HEK293 (cell line): ENCODE measurements around the gene LCN12.

Source experiments
- CTCF ChIA-PET: fragments of 350-600 bp; formaldehyde crosslinking; extraction: SDS; loops from one replicate; lab custom pipeline; 2021; ENCODE audit warnings: antibody characterized with exemption; lab: Yijun Ruan, JAX
- POLR2A ChIA-PET: fragments of 300-600 bp; formaldehyde crosslinking; extraction: SDS; loops from one replicate; lab custom pipeline; 2020; ENCODE audit warnings: antibody characterized with exemption, inconsistent platforms; lab: Yijun Ruan, JAX
- H3K27ac ChIP-seq: fragments of 200-500 bp; sonication (Bioruptor generic); 2 replicates; pipeline ENCODE4 v1.5.1; 2014; ENCODE audit warnings: low read depth, low read length, control low read depth, inconsistent platforms; ENCODE audit errors: extremely low read depth
- H3K36me3 ChIP-seq, 2 experiments: fragments of 200-500 bp in 1 of 2; sonication (Bioruptor generic) in 1 of 2; 1 replicate in 1 of 2; 2 replicates in 1 of 2; pipeline ENCODE4 v1.5.1; 2014 to 2017; ENCODE audit warnings: inconsistent platforms in 2 of 2, low read length in 2 of 2; ENCODE audit not compliant: control insufficient read depth in 2 of 2, insufficient read depth in 1 of 2
- H3K4me1 ChIP-seq: fragments of 200-500 bp; sonication (Bioruptor generic); 2 replicates; pipeline ENCODE4 v1.5.1; 2014; ENCODE audit warnings: mild to moderate bottlenecking, low read length, inconsistent platforms; ENCODE audit not compliant: control insufficient read depth, insufficient read depth
- H3K4me3 ChIP-seq: 2 replicates; pipeline ENCODE4 v1.5.1; 2011; ENCODE audit warnings: low read depth, mild to moderate bottlenecking, control low read depth, low read length, moderate library complexity
- H3K9me3 ChIP-seq: fragments of 200-500 bp; sonication (Bioruptor generic); 2 replicates; pipeline ENCODE4 v1.5.1; 2014; ENCODE audit warnings: low read depth, low read length, inconsistent platforms; ENCODE audit not compliant: control insufficient read depth, insufficient read depth
- EGR2 ChIP-seq: fragments of 450-650 bp; formaldehyde crosslinking; IDR thresholded peaks from 2 replicates; pipeline ENCODE4 v1.5.1; 2016; ENCODE audit warnings: low read depth, missing biosample characterization, missing genetic modification characterization
- GLIS1 ChIP-seq: fragments of 450-650 bp; formaldehyde crosslinking; IDR thresholded peaks from 2 replicates; pipeline ENCODE4 v1.5.1; 2016; ENCODE audit warnings: missing biosample characterization, missing genetic modification characterization
- KLF1 ChIP-seq: fragments of 450-650 bp; formaldehyde crosslinking; IDR thresholded peaks from 2 replicates; pipeline ENCODE4 v1.5.1; 2016; ENCODE audit warnings: missing biosample characterization, missing genetic modification characterization
- KLF16 ChIP-seq: fragments of 450-650 bp; formaldehyde crosslinking; IDR thresholded peaks from 2 replicates; pipeline ENCODE4 v1.5.1; 2017; ENCODE audit warnings: missing biosample characterization, missing genetic modification characterization
- ZFHX2 ChIP-seq: fragments of 450-650 bp; formaldehyde crosslinking; conservative IDR thresholded peaks from 2 replicates; pipeline ENCODE4 v1.5.1; 2016; ENCODE audit warnings: missing biosample characterization, missing genetic modification characterization
- ZNF23 ChIP-seq: fragments of 450-650 bp; formaldehyde crosslinking; IDR thresholded peaks from 2 replicates; pipeline ENCODE4 v1.5.1; 2016; ENCODE audit warnings: missing biosample characterization, missing genetic modification characterization, borderline replicate concordance
- TF ChIP-seq, protein P1 (sequence below): fragments of 450-650 bp; formaldehyde crosslinking; IDR thresholded peaks from 2 replicates; pipeline ENCODE4 v1.5.1; 2016; ENCODE audit warnings: missing biosample characterization, missing genetic modification characterization, borderline replicate concordance
- TF ChIP-seq, protein P2 (sequence below): fragments of 450-650 bp; formaldehyde crosslinking; IDR thresholded peaks from 2 replicates; pipeline ENCODE4; 2016; ENCODE audit warnings: missing biosample characterization, missing genetic modification characterization

Gene LCN12

DNA sequence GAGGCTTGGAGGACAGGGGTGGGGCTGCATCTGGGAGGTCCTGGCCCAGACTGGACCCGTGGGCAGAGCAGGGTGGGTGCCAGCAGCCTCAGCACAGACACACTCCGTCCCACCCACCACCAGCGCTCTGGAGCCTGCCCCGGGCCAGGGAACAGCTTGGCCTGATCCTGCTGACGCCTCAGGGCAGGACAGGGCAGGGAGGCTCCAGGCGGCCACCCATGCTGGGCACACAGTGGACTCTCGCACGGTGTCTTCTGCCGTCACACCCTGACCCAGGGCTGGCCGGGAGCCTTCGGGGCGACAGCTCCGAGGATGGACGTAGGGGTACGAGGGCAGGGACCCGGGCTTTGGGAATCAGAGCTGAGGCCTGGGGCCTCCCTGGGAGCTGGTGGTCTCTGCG, 17.1 kb downstream of the LCN12 start (continued):
- TF ChIP-seq, protein P1, sequence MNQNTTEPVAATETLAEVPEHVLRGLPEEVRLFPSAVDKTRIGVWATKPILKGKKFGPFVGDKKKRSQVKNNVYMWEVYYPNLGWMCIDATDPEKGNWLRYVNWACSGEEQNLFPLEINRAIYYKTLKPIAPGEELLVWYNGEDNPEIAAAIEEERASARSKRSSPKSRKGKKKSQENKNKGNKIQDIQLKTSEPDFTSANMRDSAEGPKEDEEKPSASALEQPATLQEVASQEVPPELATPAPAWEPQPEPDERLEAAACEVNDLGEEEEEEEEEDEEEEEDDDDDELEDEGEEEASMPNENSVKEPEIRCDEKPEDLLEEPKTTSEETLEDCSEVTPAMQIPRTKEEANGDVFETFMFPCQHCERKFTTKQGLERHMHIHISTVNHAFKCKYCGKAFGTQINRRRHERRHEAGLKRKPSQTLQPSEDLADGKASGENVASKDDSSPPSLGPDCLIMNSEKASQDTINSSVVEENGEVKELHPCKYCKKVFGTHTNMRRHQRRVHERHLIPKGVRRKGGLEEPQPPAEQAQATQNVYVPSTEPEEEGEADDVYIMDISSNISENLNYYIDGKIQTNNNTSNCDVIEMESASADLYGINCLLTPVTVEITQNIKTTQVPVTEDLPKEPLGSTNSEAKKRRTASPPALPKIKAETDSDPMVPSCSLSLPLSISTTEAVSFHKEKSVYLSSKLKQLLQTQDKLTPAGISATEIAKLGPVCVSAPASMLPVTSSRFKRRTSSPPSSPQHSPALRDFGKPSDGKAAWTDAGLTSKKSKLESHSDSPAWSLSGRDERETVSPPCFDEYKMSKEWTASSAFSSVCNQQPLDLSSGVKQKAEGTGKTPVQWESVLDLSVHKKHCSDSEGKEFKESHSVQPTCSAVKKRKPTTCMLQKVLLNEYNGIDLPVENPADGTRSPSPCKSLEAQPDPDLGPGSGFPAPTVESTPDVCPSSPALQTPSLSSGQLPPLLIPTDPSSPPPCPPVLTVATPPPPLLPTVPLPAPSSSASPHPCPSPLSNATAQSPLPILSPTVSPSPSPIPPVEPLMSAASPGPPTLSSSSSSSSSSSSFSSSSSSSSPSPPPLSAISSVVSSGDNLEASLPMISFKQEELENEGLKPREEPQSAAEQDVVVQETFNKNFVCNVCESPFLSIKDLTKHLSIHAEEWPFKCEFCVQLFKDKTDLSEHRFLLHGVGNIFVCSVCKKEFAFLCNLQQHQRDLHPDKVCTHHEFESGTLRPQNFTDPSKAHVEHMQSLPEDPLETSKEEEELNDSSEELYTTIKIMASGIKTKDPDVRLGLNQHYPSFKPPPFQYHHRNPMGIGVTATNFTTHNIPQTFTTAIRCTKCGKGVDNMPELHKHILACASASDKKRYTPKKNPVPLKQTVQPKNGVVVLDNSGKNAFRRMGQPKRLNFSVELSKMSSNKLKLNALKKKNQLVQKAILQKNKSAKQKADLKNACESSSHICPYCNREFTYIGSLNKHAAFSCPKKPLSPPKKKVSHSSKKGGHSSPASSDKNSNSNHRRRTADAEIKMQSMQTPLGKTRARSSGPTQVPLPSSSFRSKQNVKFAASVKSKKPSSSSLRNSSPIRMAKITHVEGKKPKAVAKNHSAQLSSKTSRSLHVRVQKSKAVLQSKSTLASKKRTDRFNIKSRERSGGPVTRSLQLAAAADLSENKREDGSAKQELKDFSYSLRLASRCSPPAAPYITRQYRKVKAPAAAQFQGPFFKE (tag by site-specific recombination) = no peak

DNA sequence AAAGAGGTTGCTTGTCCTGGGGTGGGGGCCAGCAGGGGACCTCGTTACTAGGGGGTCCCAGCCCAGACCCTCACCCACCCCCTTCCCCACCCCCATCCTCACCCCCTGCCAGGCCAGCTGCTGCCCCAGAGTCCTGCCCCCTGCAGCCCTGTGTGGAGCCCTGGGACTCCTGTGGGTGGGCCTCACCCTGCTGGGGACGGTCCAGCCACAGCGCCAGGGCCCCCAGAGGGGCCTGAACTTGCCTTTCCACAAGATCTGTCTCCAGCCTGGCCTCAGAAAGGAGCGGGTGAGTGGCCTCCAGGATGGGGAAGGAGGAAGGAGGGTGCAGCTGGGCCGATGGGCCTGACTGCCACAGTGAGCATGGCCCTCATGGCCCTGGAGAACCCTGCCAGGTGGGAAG, 17.7 kb downstream of the LCN12 start:
- ChIA-PET CTCF (no interaction called here), POLR2A (no interaction called here)
- Histone ChIP-seq H3K4me1 (no peaks in the 10 kb centered on the region), H3K27ac (no peak overlapping the region), H3K9me3 (no peaks in the 10 kb centered on the region), H3K4me3 (no peak overlapping the region), H3K36me3 (no peaks in the 10 kb centered on the region)
- TF ChIP-seq GLIS1 (tag by site-specific recombination) (peak; percentile 78), ZNF23 (tag by site-specific recombination) (no peak)
- TF ChIP-seq, protein P1 (tag by site-specific recombination) = no peak
- TF ChIP-seq, protein P2, sequence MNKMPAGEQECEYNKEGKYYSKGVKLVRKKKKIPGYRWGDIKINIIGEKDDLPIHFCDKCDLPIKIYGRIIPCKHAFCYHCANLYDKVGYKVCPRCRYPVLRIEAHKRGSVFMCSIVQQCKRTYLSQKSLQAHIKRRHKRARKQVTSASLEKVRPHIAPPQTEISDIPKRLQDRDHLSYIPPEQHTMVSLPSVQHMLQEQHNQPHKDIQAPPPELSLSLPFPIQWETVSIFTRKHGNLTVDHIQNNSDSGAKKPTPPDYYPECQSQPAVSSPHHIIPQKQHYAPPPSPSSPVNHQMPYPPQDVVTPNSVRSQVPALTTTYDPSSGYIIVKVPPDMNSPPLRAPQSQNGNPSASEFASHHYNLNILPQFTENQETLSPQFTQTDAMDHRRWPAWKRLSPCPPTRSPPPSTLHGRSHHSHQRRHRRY = no peak

DNA sequence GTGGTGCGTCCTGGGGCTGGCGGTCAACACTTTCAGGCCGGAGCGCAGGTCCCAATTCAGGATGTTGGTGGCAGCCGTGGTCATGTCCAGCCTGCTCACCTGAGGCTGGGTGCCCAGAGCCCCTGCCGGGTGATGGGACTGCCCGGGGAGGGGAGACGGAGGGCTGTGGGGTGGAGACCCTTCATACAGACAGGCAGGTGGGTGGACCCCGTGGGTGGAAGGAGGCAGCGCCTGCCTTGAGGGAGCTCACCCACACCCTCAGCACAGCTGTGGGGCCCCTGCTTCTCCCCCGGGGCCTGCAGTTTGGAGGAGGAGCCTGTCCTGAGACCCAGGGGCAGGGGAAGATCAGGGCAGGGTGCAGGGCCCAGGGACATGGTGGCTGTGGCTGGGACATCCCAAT, 18.3 kb downstream of the LCN12 start:
- H3K9me3 ChIP-seq = no peaks in the 10 kb centered on the region
- TF ChIP-seq ZFHX2 = peak; percentile 85
- TF ChIP-seq KLF1 (tag by site-specific recombination) = peak; percentile 33; the same call in 1 of the 2 replicates
- peak; percentile 81 for TF ChIP-seq EGR2 (tag by site-specific recombination)
- TF ChIP-seq KLF16 (tag by site-specific recombination) = no peak
- TF ChIP-seq, all 188 proteins: peak for 3
- Histone ChIP-seq H3K27ac (no peak overlapping the region), H3K4me3 (no peak overlapping the region), H3K36me3 (no peaks in the 10 kb centered on the region), H3K4me1 (no peaks in the 10 kb centered on the region)
- ChIA-PET CTCF (interaction anchor here (0.7 to 1.5 kb wide), 2 partner anchors 59 to 183 kb away, joined by 3 to 5 read pairs; no protein-coding TSS in a partner anchor), POLR2A (no interaction called here)
